KOPT-K1 (cell line): ENCODE results near the gene ADAMTS1.
"Not testable (repeated sequence)": the region's sequence is repeated elsewhere in the genome, so short reads cannot be mapped to it uniquely, and the experiment has no call there.

Experiments used
- H3K27ac ChIP-seq: fragments of 200-600 bp; sonication (generic); 2 replicates; pipeline ENCODE4 v1.5.1; 2016; ENCODE audit warnings: antibody characterized with exemption, mild to moderate bottlenecking, low read depth, low read length; ENCODE audit not compliant: poor library complexity, severe bottlenecking
- H3K36me3 ChIP-seq: fragments of 200-600 bp; sonication (generic); 2 replicates; pipeline ENCODE4 v1.5.1; 2017; ENCODE audit warnings: antibody characterized with exemption, mild to moderate bottlenecking, low read length, moderate library complexity; ENCODE audit not compliant: insufficient read depth
- H3K9me3 ChIP-seq: fragments of 200-600 bp; sonication (generic); 2 replicates; pipeline ENCODE4 v1.5.1; 2017; ENCODE audit warnings: antibody characterized with exemption, low read length, mild to moderate bottlenecking; ENCODE audit not compliant: insufficient read depth, poor library complexity, severe bottlenecking

ADAMTS1 gene

GRCh38 chr21:26845066-26845758 lies at the start of gene ADAMTS1:
Gene ADAMTS1 (minus strand): TSS chr21:26845409. CDS start chr21:26844954, 455 bp downstream.
- Histone ChIP-seq H3K27ac (peak within 1 kb of the TSS; percentile 98), H3K9me3 (no peaks in the 10 kb centered on the region), H3K36me3 (peaks cover 16% of the 10 kb centered on the region)

GRCh38 chr21:26892151-26892550 lies 46.9 kb upstream of the ADAMTS1 start:
- no peaks in the 10 kb centered on the region for H3K9me3 ChIP-seq
- no peak overlapping the region for H3K27ac ChIP-seq
- no peaks in the 10 kb centered on the region for H3K36me3 ChIP-seq

GRCh38 chr21:26888931-26889330 lies 43.7 kb upstream of the ADAMTS1 start:
- no peaks in the 10 kb centered on the region for H3K9me3 ChIP-seq
- no peak overlapping the region for H3K27ac ChIP-seq
- H3K36me3 ChIP-seq = no peaks in the 10 kb centered on the region

GRCh38 chr21:26888256-26888655 lies 43.0 kb upstream of the ADAMTS1 start:
- H3K36me3 ChIP-seq = no peaks in the 10 kb centered on the region
- H3K27ac ChIP-seq = no peak overlapping the region
- no peaks in the 10 kb centered on the region for H3K9me3 ChIP-seq

- Histone ChIP-seq H3K9me3 (no peaks in the 10 kb centered on the region), H3K36me3 (no peaks in the 10 kb centered on the region), H3K27ac (no peak overlapping the region)
These were observed 42.0 kb upstream of the ADAMTS1 start for GRCh38 chr21:26887251-26887650.

GRCh38 chr21:26884436-26884835 lies 39.2 kb upstream of the ADAMTS1 start:
- H3K9me3 ChIP-seq = no peaks in the 10 kb centered on the region
- H3K27ac ChIP-seq = no peak overlapping the region
- H3K36me3 ChIP-seq = no peaks in the 10 kb centered on the region

- no peak overlapping the region for H3K27ac ChIP-seq
- no peaks in the 10 kb centered on the region for H3K9me3 ChIP-seq
- no peaks in the 10 kb centered on the region for H3K36me3 ChIP-seq
These were observed 38.6 kb upstream of the ADAMTS1 start for GRCh38 chr21:26883768-26884167.

GRCh38 chr21:26881504-26882228 lies 36.5 kb upstream of the ADAMTS1 start:
- Histone ChIP-seq H3K36me3 (no peaks in the 10 kb centered on the region), H3K9me3 (no peaks in the 10 kb centered on the region), H3K27ac (no peak overlapping the region)

GRCh38 chr21:26877018-26877417 lies 31.8 kb upstream of the ADAMTS1 start:
- Histone ChIP-seq H3K36me3 (no peaks in the 10 kb centered on the region), H3K27ac (no peak overlapping the region), H3K9me3 (no peaks in the 10 kb centered on the region)

GRCh38 chr21:26874347-26874746 lies 29.1 kb upstream of the ADAMTS1 start:
- no peaks in the 10 kb centered on the region for H3K9me3 ChIP-seq
- H3K36me3 ChIP-seq = no peaks in the 10 kb centered on the region
- H3K27ac ChIP-seq = no peak overlapping the region

- Histone ChIP-seq H3K9me3 (no peaks in the 10 kb centered on the region), H3K27ac (no peak overlapping the region), H3K36me3 (no peaks in the 10 kb centered on the region)
These were observed 20.6 kb upstream of the ADAMTS1 start for GRCh38 chr21:26865857-26866256.

- not testable (repeated sequence) for H3K9me3 ChIP-seq, H3K27ac ChIP-seq, H3K36me3 ChIP-seq
These were observed 11.7 kb upstream of the ADAMTS1 start for GRCh38 chr21:26856871-26857350.

- not testable (repeated sequence) for H3K9me3 ChIP-seq, H3K27ac ChIP-seq, H3K36me3 ChIP-seq
These were observed 9.5 kb upstream of the ADAMTS1 start for GRCh38 chr21:26854695-26855094.

GRCh38 chr21:26852423-26852822 lies 7.2 kb upstream of the ADAMTS1 start:
- Histone ChIP-seq H3K27ac (no peak overlapping the region), H3K9me3 (no peaks in the 10 kb centered on the region), H3K36me3 (no peaks in the 10 kb centered on the region)

- Histone ChIP-seq H3K27ac (no peak overlapping the region), H3K9me3 (no peaks in the 10 kb centered on the region), H3K36me3 (no peaks in the 10 kb centered on the region)
These were observed 6.1 kb upstream of the ADAMTS1 start for GRCh38 chr21:26851109-26851944.
